A673 (cell line): ENCODE data around the gene ACTR6. TPM values are rescaled to one million over a fixed set of nuclear protein-coding genes. Genes with fewer than 3 reads are reported as not detected.

ENCODE experiments used
- BruUV-seq: library from RNA; stranded (reverse); fragments of 400-500 nt; replicated peaks from 2 replicates; lab custom pipeline; 2021; lab: Mats Ljungman, UMichigan
- CTCF ChIA-PET: fragments of 300-600 bp; sonication (Branson Sonifier 250); formaldehyde crosslinking; loops from one replicate; lab custom pipeline; 2022; ENCODE audit warnings: antibody characterized with exemption; lab: Charles Lee
- POLR2A ChIA-PET: fragments of 300-600 bp; sonication (Branson Sonifier 250); formaldehyde crosslinking; loops from one replicate; lab custom pipeline; 2022; ENCODE audit warnings: antibody characterized with exemption; ENCODE audit not compliant: low non-redundant PET; lab: Charles Lee
- DNase-seq: peaks from one replicate; pipeline ENCODE4 v3.0.0-alpha.2; 2015; ENCODE audit warnings: low spot score
- H3K27ac ChIP-seq: fragments of 200-600 bp; sonication (generic); 2 replicates; pipeline ENCODE4 v1.5.1; 2016; ENCODE audit warnings: mixed run types, low read depth, mild to moderate bottlenecking, mixed read lengths, antibody characterized with exemption, low read length; ENCODE audit not compliant: poor library complexity, severe bottlenecking
- H3K27me3 ChIP-seq: fragments of 200-600 bp; sonication (generic); replicated peaks from 2 replicates; pipeline ENCODE4 v1.6.1; 2017; ENCODE audit warnings: mixed run types, low read depth, mild to moderate bottlenecking, mixed read lengths, antibody characterized with exemption, low read length; ENCODE audit not compliant: insufficient read depth, poor library complexity
- H3K36me3 ChIP-seq: fragments of 200-600 bp; sonication (generic); 2 replicates; pipeline ENCODE4 v1.6.1; 2016; ENCODE audit warnings: mixed run types, mild to moderate bottlenecking, mixed read lengths, antibody characterized with exemption, low read length; ENCODE audit not compliant: insufficient read depth, poor library complexity, severe bottlenecking
- H3K4me1 ChIP-seq: fragments of 200-600 bp; sonication (generic); 2 replicates; pipeline ENCODE4 v1.6.1; 2017; ENCODE audit warnings: mixed run types, mild to moderate bottlenecking, mixed read lengths, antibody characterized with exemption, low read length; ENCODE audit not compliant: insufficient read depth, poor library complexity, severe bottlenecking
- H3K4me3 ChIP-seq: fragments of 200-600 bp; sonication (generic); 2 replicates; pipeline ENCODE4 v1.5.1; 2016; ENCODE audit warnings: low read depth, mixed run types, mild to moderate bottlenecking, mixed read lengths, low read length; ENCODE audit not compliant: poor library complexity, severe bottlenecking
- H3K9me3 ChIP-seq: fragments of 200-600 bp; sonication (generic); 2 replicates; pipeline ENCODE4 v1.6.1; 2016; ENCODE audit warnings: mixed run types, low read depth, mild to moderate bottlenecking, mixed read lengths, antibody characterized with exemption, low read length; ENCODE audit not compliant: poor library complexity, severe bottlenecking
- CTCF ChIP-seq: fragments of 300-800, 200-600 bp; sonication (generic); conservative IDR thresholded peaks from 2 replicates; pipeline ENCODE4 v1.5.1; 2017; ENCODE audit warnings: low read depth, mild to moderate bottlenecking, antibody characterized with exemption, low read length, moderate library complexity, mixed read lengths
- EZH2 ChIP-seq: fragments of 200-600 bp; sonication (generic); IDR thresholded peaks from 2 replicates; pipeline ENCODE4 v1.6.1; 2017; ENCODE audit warnings: borderline replicate concordance, low read depth, mild to moderate bottlenecking, mixed read lengths, antibody characterized with exemption, low read length; ENCODE audit not compliant: poor library complexity, severe bottlenecking
- intact Hi-C: fragments of 100-400 bp; cut with micrococcal nuclease; formaldehyde crosslinking; loops from one replicate; pipeline ENCODE4 v1.10.0; 2022; ENCODE audit not compliant: unreplicated experiment
- total RNA-seq: library from RNA; stranded (reverse); gene quantifications from 2 replicates; pipeline ENCODE4 v1.2.3, GENCODE V29; 2021

ACTR6 gene
- total RNA-seq, 1 experiment from 2014 or later = 36.0 TPM

DNA sequence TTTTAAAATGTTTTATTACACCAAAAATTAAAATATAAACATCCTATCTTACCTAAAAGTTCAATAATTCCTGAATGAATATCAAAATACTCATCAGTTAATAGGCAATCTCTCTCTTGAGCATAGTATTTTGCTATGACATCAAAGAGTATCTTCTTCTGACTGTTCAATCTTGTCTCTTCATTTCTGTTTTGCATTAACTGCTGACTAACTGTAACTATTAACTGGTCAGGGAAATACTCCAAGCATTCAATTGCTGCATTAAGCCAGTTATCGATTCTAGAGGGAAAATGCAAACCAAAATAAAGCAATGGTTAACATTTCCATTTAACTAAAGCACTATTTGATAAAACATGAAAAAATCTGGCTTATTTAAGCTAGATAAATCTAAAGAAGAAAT, 52.8 kb downstream of the ACTR6 start:
- H3K4me3 ChIP-seq = no peak overlapping the region
- ChIA-PET CTCF (interaction anchor here (0.6 kb wide), 1 partner anchor 70 kb away, joined by 5 read pairs; no protein-coding TSS in a partner anchor), POLR2A (interaction anchor here (0.6 kb wide), 1 partner anchor 106 kb away, joined by 3 read pairs; no protein-coding TSS in a partner anchor)
- no peak for DNase-seq
- intact Hi-C loops = no loop called here
- no TSS peak for BruUV-seq
- no peaks in the 10 kb centered on the region for H3K27me3 ChIP-seq
- peaks cover 4% of the 10 kb centered on the region for H3K4me1 ChIP-seq
- TF ChIP-seq CTCF = no peak
- TF ChIP-seq EZH2 = no peak
- H3K9me3 ChIP-seq = no peaks in the 10 kb centered on the region
- no peak overlapping the region for H3K27ac ChIP-seq
- H3K36me3 ChIP-seq = no peaks in the 10 kb centered on the region

GRCh38 chr12:100254876-100255275, 54.3 kb downstream of the ACTR6 start:
- no peak for DNase-seq
- ChIA-PET CTCF (interaction anchor here (0.6 kb wide), 1 partner anchor 20 kb away, joined by 3 read pairs; no protein-coding TSS in a partner anchor), POLR2A (no interaction called here)
- Histone ChIP-seq H3K4me3 (no peak overlapping the region), H3K9me3 (no peaks in the 10 kb centered on the region), H3K36me3 (no peaks in the 10 kb centered on the region), H3K27ac (no peak overlapping the region), H3K4me1 (peaks cover 4% of the 10 kb centered on the region), H3K27me3 (no peaks in the 10 kb centered on the region)
- TF ChIP-seq EZH2 (no peak), CTCF (no peak)
- no TSS peak for BruUV-seq
- intact Hi-C loops = no loop called here

DNA sequence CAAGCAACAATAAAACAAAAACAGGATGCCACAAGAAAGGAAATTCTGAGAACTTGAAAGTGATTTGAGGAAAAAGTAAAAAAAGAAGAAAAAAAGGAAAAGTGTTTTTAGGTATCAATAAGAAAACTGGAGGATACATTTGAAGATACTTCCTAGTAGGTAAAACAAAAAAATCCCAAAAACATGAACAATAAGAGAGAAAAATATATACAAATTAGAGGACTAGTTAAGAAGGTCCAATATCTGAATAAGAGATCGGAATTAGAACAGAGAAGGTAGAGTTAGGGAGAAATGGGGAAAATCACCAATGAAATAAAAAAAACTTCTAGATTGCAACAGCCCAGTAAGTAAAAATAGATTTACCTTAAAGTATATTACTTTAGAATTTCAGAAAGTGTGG, 57.5 kb downstream of the ACTR6 start:
- ChIA-PET CTCF (no interaction called here), POLR2A (no interaction called here)
- DNase-seq = no peak
- TF ChIP-seq EZH2 (no peak), CTCF (no peak)
- Histone ChIP-seq H3K27ac (no peak overlapping the region), H3K27me3 (no peaks in the 10 kb centered on the region), H3K9me3 (no peaks in the 10 kb centered on the region), H3K4me3 (no peak overlapping the region), H3K36me3 (no peaks in the 10 kb centered on the region), H3K4me1 (peaks cover 9% of the 10 kb centered on the region)
- intact Hi-C loops = no loop called here
- BruUV-seq = no TSS peak
